HepG2 (cell line): ENCODE data around the gene TGM3.

ENCODE experiments used
- CHD2 ChIP-seq: IDR thresholded peaks from 2 replicates; pipeline ENCODE4 v1.6.1; 2011; ENCODE audit warnings: low read depth, low read length, improper control_type of control experiment
- CTCF ChIP-seq: sonication (generic); formaldehyde crosslinking; IDR thresholded peaks from 2 replicates; pipeline ENCODE4 v1.5.0; 2020; ENCODE audit warnings: mild to moderate bottlenecking, missing genetic modification reagents, moderate library complexity
- FOXK1 ChIP-seq: sonication (generic); formaldehyde crosslinking; IDR thresholded peaks from 2 replicates; pipeline ENCODE4 v1.4.0; 2020; ENCODE audit warnings: low read depth, missing genetic modification reagents, borderline replicate concordance
- MED8 ChIP-seq: sonication (generic); formaldehyde crosslinking; IDR thresholded peaks from 2 replicates; pipeline ENCODE4 v1.8.1; 2023; ENCODE audit warnings: mild to moderate bottlenecking, missing genetic modification reagents; ENCODE audit not compliant: insufficient replicate concordance
- REST ChIP-seq, 2 experiments: IDR thresholded peaks; 2 replicates each; pipeline ENCODE4 v1.6.1; 2011 to 2012; ENCODE audit warnings: low read length in 2 of 2, borderline replicate concordance in 1 of 2, low read depth in 1 of 2, mild to moderate bottlenecking in 1 of 2, moderate library complexity in 1 of 2
- SUZ12 ChIP-seq: fragments of 150-350 bp; IDR thresholded peaks from 2 replicates; pipeline ENCODE4 v1.6.1; 2014; ENCODE audit warnings: low read depth, low read length
- TAF1 ChIP-seq: sonication (generic); formaldehyde crosslinking; IDR thresholded peaks from 2 replicates; pipeline ENCODE4 v1.4.0; 2020; ENCODE audit warnings: missing genetic modification reagents
- TCF7L2 ChIP-seq: IDR thresholded peaks from 2 replicates; pipeline ENCODE4 v1.6.1; 2011; ENCODE audit warnings: mild to moderate bottlenecking, low read depth, low read length, moderate library complexity
- TIGD3 ChIP-seq: sonication (generic); formaldehyde crosslinking; IDR thresholded peaks from 2 replicates; pipeline ENCODE4 v1.5.1; 2020; ENCODE audit warnings: mild to moderate bottlenecking, missing genetic modification reagents, borderline replicate concordance
- ZNF20 ChIP-seq: sonication (generic); formaldehyde crosslinking; IDR thresholded peaks from 2 replicates; pipeline ENCODE4 v1.4.0; 2020; ENCODE audit warnings: mild to moderate bottlenecking, moderate library complexity, missing genetic modification reagents
- ZNF264 ChIP-seq: sonication (generic); formaldehyde crosslinking; IDR thresholded peaks from 2 replicates; pipeline ENCODE4 v1.4.0; 2020; ENCODE audit warnings: missing genetic modification reagents
- ZXDC ChIP-seq: sonication (generic); formaldehyde crosslinking; IDR thresholded peaks from 2 replicates; pipeline ENCODE4 v1.5.0; 2020; ENCODE audit warnings: mild to moderate bottlenecking, missing genetic modification reagents

GRCh38 chr20:2293971-2294370 lies 1.8 kb upstream of the TGM3 start:
- no peak for TF ChIP-seq TAF1 (CRISPR knock-in tag)
- TF ChIP-seq REST (IDR thresholded peaks at IDR 0.05; ENCODE audit: borderline replicate concordance in 1 of 2, low read depth in 1 of 2, low read length in 2 of 2) = no peak
- TF ChIP-seq CTCF (CRISPR knock-in tag) = no peak
- TF ChIP-seq FOXK1 (CRISPR knock-in tag) = no peak
- no peak for TF ChIP-seq ZXDC (CRISPR knock-in tag)
- TF ChIP-seq TIGD3 (CRISPR knock-in tag) = no peak
- TF ChIP-seq ZNF264 (CRISPR knock-in tag) = no peak
- no peak for TF ChIP-seq ZNF20
- no peak for TF ChIP-seq SUZ12
- TF ChIP-seq TCF7L2 = no peak
- no peak for TF ChIP-seq CHD2
- TF ChIP-seq MED8 (CRISPR knock-in tag) = no peak
